ENCODE data around the gene KIAA1191. TPM values are rescaled to one million over a fixed set of nuclear protein-coding genes. Genes with fewer than 3 reads are reported as not detected.

KIAA1191 gene
- total RNA-seq, 1 donor from 2014 or later = 115 TPM

DNA sequence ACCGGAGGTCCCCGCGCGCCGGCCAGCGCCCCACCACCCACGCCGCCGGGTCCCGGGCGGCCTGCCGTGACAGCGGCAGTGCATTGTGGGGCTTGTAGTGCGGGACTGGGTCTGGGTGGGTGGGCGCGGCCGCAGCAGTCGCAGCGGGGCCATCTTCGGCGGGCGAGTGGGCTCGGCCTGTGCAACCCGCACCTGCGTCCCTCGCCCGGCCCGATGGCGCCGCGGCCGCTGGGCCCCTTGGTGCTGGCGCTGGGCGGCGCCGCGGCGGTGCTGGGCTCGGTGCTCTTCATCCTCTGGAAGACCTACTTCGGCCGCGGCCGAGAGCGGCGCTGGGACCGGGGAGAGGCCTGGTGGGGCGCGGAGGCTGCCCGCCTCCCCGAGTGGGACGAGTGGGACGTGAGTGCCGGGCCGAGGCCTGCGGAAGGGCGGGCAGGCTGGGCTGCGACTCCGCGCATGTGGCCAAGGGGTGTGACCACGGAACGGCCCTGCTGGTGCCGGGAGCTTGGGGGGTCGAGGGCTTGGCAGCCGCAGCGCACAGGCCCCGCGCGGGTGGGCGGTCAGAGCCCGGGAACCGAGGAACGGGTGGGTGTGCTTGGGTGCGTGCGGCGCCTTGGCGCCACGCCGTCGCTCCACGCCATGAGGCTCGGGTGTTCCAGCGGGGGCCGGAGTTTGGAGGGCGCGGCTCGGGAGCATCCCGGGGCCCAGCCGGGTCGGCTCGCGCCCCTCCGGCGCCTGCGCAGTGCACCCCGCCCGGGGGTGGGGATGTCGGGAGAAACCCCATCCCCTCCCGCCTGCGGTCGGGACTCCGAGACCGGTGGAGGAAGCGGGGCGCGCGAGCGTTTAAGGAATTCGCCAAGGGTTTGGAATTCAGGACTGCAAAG lies 4.0 kb upstream of the KIAA1191 start, which contains the start of gene ARL10:
Gene ARL10 (plus strand): TSS at position 137 of the 881 bp plus-strand sequence. CDS start 77 bp downstream, at position 214.
- DNase-seq (ENCODE audit: low read depth in 2 of 2) = peak; percentile 41 to 56

DNA sequence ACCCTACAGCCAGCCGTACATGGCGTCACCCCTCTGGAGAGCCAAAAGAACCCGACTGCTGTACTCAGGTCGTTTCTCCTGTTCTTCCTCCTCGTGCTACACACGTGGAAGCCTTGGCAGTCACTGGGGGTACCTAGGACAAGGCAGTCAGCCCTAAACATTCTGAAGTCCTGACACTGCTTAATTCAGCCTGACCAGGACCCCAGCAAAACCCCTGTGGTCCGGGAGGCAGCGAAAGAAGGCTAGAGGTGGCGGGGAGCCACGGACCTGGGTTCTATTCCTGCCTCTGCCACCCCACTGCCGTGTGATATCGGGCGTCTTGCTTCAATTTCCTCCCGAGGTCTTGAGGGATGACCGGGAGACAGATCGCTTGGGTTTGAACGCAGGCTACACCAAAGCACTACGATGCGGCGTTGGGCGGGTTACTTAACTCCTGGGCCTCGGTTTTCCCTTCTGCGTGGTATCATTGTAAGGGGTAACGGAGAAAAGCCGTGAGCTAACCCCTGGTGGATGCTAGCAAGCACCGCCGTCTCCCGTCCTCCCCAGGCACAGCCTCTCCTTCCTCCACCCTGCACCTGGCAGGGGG lies 3.3 kb upstream of the KIAA1191 start:
- no peak for DNase-seq (ENCODE audit: low read depth in 2 of 2)

DNA sequence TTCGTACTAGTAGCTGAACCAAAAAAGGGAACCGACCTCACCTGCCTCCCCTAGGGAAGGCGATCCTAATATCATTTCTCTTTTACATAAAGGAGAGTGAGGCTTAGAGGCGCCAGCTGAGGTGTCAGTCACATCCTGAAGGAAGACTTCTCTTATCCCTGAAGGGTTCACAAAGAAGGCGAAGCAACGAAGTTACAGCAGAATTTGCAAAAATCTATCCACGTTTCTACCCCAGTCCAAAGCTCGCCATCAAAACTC lies 598 bp upstream of the KIAA1191 start:
- DNase-seq (ENCODE audit: low read depth in 2 of 2) = no peak

DNA sequence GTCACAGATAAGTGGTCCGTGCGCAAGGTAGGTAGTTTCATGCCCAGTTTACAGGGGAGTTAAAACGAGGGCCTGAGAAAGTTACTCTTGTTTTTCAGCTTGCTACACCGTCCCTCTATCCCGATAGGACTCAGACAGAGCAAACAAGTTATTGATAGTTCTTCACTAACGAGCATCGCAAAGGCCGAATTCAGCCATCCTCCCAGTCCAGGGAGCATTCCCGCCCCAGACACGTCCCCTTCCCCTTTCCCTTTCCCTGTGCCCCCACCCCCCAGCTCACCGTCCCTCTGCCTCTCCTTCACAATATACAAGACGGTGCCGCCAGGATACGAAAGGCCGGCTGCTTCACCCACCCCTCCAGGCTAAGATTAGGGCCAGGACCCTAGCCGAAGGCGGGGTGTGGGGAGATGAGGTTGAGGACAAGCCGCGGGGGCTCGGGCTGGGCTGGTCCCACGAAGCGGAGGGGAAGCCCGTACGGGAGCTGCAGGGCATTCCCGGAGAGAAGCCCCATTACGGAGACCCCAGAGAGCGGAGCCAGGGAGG lies 599 bp downstream of the KIAA1191 start:
- DNase-seq (ENCODE audit: low read depth in 2 of 2) = peak; percentile 25 to 28

DNA sequence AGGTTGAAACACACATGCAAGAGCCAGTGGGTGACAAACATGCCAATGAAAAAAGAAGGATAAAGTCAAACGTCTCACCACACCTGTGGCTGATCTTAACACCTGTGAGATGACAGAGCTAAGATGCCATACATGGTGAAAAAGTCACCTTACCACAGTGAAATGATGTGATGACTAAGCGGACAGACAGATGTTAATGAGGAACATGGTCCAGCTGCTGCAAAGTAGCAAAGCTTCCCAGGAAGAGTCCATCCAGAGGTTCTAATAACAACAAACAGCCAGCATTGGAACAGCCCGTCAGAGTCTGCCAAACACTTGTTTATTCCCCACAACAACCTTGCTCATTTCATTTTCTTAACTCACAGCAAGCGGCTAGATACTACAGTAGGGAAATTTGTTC lies 1.9 kb downstream of the KIAA1191 start:
- no peak for DNase-seq (ENCODE audit: low read depth in 2 of 2)

DNA sequence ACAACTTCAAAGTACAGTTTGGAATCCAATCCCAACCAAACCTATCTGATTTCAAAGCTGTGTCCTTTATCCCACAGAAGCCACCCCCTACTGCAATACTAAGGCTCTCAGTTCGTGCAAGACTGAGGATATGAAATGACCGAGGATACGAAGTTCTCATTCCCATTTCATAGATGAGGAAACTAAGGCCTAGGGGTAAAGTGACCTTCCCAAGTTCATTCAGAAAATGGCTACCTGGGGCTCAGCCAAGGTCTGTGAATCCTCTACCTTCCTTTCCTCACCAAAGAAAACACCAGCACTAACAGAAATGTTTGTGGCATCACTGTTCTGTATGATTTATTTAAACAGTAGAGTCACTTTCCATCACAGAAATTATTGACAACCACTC lies 5.4 kb downstream of the KIAA1191 start:
- DNase-seq (ENCODE audit: low read depth in 2 of 2) = no peak

DNA sequence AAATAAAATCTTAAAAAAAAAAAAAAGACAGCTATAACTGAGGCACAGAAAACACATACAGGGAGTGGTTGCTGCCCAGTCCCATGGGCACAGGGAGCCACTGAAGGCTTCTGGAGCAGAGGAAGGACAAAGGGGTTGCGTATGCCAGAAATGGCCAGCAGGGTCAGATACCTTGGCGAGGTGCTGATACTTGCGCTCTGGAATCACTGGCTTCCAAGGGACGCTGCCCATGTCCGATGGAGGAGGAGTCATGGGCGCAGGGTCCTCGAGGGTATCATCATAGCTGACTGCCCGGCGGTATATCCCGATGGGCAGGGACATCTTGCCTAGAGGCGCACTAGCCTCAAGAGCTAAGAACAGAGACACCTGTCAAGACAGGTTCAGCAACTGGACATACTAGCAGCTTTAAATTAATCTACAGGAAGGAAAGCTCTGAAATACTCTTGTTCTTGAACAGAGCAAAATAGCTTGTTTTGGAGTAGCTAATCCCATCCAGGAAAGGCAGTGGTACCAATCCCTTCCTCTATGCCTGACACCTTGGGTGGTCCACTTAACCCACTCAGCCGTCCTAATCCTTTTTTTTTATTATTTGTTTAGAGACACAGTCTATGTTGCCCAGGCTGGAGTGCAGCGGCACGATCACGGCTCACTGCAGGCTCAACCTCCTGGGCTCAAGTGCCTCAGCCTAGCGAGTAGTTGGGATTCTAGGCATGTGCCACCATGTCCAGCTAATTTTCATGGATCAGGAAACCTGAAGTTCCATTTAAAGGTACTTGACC lies 6.0 kb downstream of the KIAA1191 start:
- DNase-seq (ENCODE audit: low read depth in 2 of 2) = no peak

DNA sequence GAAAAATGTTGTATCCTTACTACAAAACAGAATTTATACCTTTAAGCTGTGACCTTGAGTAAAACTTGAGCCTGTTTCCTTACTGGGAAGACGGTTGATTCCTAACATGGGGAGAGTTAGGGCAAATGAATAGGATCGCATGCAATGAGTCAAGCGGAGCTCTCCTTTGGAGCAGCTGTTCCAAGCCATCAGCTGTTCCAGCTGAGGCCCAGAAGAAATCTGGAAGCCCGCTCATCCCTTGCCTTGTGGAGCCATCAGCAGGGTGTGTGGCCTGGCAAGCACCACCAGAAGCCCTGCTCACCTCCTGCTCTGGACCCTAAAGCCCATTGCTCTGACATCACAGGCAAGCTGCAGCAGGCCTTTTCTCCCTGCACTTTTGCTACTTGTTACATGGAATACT lies 8.0 kb downstream of the KIAA1191 start:
- DNase-seq (ENCODE audit: low read depth in 2 of 2) = no peak

DNA sequence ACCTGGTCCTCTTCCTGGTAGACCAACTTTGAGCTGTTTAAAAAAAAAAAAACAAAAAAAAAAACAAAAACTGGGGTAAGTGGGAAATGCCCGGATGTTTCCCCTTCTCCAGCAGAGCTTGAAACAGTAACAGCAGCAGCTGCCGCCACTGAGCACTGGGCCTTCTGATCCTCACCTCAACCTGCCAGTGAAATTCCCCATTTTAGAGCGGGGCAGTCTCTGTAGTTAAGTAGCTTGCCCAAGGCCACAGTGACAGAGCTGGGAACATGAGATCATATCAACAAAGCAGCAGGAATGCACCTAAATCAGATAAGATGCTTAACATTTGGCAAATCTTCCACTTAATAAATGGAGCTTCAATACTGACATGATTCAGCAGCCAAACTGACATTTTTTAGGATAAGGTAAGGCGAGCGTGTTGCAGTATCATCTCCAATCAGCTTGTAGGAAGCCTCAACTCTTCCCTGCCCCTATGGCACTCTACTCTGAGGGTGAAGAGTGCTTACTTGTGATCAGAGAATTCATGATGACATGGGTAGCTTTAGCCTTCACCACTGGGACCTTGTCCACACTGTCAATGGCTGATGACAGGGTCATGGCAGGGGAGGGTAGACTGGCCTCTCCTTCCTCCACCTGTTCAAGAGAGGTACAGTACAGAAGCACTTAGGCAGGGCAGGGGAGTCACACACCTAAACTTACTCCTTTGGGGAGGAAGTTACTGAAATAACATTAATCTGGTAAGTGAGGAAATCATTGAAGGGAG lies 9.3 kb downstream of the KIAA1191 start:
- DNase-seq (ENCODE audit: low read depth in 2 of 2) = no peak

DNA sequence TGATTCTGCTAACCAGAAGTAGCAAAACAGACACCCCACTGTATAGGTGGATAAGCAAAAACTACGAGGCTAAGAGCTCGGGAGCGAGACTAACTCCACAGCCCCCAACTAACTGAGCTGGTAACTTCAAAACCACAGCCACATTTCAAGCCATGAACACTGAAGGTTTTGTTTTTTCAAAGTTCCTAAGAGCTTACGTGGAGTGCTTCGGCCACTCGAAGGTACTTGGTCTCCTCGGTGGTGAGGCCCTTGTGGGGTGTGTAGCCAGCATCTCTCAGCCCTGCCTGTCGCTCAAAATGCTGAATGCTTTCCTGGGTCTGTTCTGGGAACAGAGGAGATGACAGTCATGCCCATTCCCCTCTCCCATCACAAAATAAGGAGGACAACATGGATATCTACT lies 11.1 kb downstream of the KIAA1191 start:
- no peak for DNase-seq (ENCODE audit: low read depth in 2 of 2)

DNA sequence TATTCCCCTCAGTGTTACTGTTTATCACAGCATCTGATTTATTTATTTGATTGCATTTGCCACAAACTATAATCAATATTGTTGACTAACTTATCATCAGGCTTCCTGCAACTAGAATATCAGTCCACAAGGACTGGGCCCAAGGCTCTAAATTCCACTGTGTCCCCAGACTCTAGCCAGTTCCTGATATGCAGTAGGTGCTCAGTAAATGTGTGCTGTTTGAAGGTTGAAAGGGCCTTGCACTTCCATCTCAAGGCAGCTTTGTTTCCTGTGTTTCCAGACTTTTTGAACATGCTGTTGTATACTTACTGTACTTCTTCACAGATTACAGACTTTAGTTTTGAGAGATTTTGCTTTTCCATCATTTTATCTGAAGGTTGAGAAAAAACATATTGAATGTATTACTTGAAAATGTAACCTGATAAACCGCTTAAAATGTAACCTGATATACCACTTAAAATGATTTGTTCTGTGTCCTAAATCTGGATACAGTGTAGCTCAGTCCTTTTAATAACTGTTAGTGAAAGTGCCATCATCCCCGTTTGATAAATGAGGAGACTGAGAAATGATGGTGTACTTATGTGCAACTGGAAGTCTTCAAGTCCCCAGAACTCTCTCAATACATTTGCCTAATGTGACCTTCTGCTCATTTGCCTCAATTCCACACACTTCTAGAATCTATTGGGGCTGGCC lies 18.7 kb downstream of the KIAA1191 start:
- DNase-seq (ENCODE audit: low read depth in 2 of 2) = no peak

DNA sequence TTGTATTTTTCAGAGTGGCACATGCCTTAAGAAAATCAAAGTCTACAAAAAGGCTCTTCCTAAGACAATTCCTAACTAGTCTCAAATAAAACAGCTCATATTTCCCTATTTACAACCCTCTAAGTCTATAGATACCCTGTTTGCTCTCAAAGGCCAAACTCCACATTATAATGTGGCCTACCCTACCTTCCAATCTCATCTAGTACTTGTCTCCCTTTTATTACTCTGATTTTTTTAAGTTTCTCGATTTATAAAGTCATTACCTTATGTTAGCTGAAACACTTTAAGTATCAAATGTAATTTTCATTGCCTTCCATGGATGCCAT lies 19.4 kb downstream of the KIAA1191 start:
- DNase-seq (ENCODE audit: low read depth in 2 of 2) = no peak

DNA sequence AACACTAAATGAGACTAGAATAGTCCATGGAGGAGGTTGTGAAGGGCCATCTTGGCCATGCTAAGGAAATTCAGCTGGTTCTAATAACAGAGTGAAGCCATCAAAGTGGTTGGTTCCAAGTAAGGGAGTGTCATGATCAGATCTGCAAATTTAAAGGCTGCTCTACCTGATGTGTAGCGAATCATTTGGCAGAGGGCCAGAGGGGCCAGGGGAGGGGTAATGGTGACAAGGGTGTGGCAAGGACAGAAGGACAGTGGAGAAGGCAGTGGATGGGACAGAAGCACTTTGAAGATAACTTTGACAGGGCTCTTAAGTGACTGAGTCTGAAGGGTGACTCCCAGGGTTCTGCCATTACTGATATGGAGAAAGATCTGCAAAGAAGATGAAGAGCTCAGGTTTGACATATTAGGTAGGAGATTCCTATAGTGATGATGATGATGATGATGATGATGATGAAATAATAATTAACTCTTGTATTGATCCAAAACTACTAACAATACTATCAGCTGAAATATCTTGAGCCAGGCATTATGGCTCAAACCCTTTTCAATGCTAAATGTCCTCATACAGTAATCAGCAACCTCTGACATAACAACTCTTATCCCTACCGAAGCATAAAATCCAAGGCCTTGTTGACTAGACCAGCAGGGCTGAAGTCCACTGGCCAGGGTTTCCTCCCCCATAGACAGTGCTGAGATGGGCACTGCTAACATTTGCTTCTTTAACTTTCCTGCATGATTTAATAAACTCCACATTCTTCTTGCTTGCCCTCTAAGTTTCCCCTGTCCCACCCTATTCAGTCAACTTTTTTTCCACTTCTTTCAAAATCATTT lies 20.0 kb downstream of the KIAA1191 start:
- DNase-seq (ENCODE audit: low read depth in 2 of 2) = no peak

DNA sequence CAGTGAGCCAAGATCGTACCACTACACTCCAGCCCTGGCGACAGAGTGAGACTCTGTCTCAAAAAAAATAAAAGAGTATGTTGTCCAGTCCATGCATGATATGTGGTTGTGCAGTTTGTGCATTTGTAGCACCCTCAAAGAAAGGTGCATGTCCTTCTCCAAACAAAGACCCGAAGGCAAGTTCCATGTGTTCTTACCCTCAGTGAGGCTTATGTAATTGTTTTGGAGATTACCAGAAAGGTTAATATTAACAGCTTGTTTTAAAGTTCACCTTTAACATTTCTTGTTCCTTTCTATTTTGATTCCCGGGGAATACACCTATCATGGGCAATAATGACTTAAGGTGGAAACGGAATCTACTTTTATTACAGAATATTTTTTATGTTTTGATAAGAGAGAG lies 22.3 kb downstream of the KIAA1191 start:
- no peak for DNase-seq (ENCODE audit: low read depth in 2 of 2)

DNA sequence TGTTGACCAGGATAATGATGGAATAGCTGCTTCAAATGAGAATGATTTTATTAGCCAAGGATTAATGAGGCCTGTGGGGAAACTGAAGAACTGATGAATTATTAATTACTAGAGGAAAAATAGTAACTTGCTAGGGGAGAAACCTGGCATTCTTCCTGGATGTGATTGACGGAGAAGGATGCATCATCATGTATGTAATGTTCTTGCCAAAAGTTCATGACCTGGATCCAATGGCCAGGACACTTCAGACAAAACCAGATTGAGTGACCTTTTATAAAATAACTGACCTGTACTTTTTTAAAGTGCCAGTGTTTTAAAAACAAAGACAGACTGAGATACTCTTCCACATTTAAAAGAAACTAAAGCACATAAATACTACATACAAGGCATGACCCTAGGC lies 23.7 kb downstream of the KIAA1191 start:
- peak in 1 of 2 donors; percentile 15 for DNase-seq (ENCODE audit: low read depth in 2 of 2)

DNA sequence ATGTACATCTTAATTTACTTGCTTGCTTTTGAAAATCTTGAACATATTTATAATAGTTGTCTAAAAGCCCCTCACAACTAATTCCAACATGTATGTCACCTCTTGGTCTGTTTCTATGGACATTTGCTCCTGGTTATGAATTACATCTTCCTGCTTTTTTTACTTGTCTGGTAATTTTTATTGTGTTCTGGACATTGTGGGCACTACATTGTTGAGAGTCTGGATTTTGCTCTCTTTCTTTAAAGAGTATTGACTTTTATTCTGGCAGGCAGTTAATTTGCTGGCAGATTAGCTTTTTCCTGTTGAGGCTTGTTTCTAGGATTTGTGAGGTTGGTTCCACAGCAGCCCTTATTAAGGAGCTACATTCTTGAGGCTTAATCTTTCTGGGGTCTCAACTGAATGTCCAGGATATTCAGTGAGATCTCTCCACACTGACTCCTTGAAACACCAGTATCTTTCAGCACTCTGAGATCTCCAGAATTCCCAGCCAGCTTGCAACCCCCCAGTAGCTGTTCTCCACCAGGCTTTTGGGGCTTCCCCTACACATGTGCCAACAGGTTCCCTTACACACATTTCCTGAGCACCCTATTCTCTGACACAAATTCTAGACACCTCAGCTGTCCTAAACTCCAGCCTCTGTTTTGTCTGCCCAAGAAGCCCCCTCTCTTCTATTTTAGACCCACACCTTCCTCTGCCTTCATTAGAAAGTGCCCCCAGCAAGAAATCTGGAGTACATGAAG lies 27.4 kb downstream of the KIAA1191 start:
- no peak for DNase-seq (ENCODE audit: low read depth in 2 of 2)

DNA sequence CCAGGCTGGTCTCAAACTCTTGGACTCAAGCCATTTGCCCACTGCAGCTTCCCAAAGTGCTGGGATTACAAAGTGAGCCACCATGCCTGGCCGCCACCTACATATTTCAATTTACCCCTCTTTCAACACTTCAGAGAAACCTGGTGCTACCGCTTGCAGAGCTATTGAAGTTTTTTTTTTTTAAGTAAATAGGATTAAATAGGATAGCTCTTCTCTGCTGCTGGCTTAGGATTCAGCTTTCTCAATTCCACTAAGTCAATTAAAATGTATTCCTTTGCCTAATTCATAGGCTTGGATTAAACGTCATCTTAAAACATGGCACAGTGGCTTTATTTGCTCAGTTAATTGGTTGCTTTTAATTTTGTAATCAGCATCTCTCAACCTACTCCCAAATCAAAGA lies 41.0 kb downstream of the KIAA1191 start:
- DNase-seq (ENCODE audit: low read depth in 2 of 2) = no peak

DNA sequence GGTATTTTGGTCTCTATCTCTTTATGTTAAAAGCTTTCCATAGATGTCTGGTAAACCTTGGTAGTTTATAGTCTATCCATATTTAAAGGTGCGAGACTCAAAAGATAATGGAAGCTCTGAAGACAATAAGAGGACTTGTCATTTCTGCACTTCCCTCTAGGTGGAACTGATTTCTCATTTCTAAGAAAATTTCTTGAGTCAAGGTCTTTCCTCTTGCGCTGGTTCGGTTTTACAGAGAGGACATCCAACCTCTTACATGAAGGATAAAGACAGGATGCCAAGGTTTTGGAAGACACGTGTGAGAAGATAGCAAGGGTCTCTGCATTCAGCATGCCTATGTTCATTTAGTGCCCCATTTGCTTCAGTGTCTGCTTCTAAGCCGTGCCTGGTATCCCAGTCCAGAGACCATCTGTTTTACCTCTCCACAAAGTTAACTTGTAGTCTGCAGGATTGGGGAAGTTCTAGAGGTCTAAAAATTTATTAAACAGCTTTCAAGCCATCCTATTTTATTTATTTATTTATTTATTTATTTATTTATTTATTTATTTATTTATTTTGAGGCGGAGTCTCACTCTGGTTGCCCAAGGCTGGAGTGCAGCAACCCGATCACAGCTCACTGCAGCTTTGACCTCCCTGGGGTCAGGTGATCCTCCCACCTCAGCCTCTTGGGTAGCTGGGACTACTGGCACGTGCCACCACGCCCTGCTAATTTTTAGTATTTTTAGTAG lies 41.6 kb downstream of the KIAA1191 start:
- peak in 1 of 2 donors; percentile 13 for DNase-seq (ENCODE audit: low read depth in 2 of 2)

Measured in lung microvascular endothelial cell (primary cell).